Omental fat pad (tissue), 4 donors: Measurements from ENCODE around the gene HAVCR1. TPM values are rescaled to one million over a fixed set of nuclear protein-coding genes. Genes with fewer than 3 reads are reported as not detected.
"Not testable (repeated sequence)": the region's sequence is repeated elsewhere in the genome, so short reads cannot be mapped to it uniquely, and the experiment has no call there.

Experiments used
- ATAC-seq: fragments of 150-250 bp; one replicate; pipeline ENCODE4 v1.9.1; 2016; ENCODE audit warnings: mild to moderate bottlenecking, moderate library complexity; ENCODE audit not compliant: low FRiP score
- DNase-seq: peaks from one replicate; pipeline ENCODE4 v3.0.0-alpha.2; 2019; ENCODE audit warnings: low spot score
- CTCF ChIP-seq, 3 donors: fragments of 450-650 bp; IDR thresholded peaks; one replicate each; pipeline ENCODE4 v1.5.1; 2016 to 2017; ENCODE audit warnings: antibody characterized with exemption in 3 of 3, mild to moderate bottlenecking in 3 of 3, moderate library complexity in 2 of 3
- total RNA-seq, 4 donors: library from RNA; depleted of rRNA; stranded (reverse); fragments of >200 nt; gene quantifications; one replicate each; pipeline ENCODE4 v1.1.0, GENCODE V29; 2016

HAVCR1 gene
- total RNA-seq, 4 donors from 2014 or later, result 0.19 to 2.2 (median 1.1) TPM; not detected in 1

- TF ChIP-seq CTCF (IDR thresholded peaks at IDR 0.05), result no peak
- no peak for ATAC-seq
- DNase-seq, result no peak
Observed at GRCh38 chr5:157033071-157033583, 25.8 kb downstream of the HAVCR1 start.

GRCh38 chr5:157030692-157031091 is 28.2 kb downstream of the HAVCR1 start:
- no peak for DNase-seq
- ATAC-seq, result no peak
- no peak for TF ChIP-seq CTCF (IDR thresholded peaks at IDR 0.05)

- no peak for TF ChIP-seq CTCF (IDR thresholded peaks at IDR 0.05)
- ATAC-seq (no peak), DNase-seq (no peak)
Observed at GRCh38 chr5:157029457-157029856, 29.5 kb downstream of the HAVCR1 start.

GRCh38 chr5:157027663-157028062 is 31.3 kb downstream of the HAVCR1 start:
- DNase-seq, ATAC-seq: not testable (repeated sequence)

- TF ChIP-seq CTCF (IDR thresholded peaks at IDR 0.05), result no peak
- DNase-seq (no peak), ATAC-seq (no peak)
Observed at GRCh38 chr5:157026789-157027424, 32.0 kb downstream of the HAVCR1 start.

- DNase-seq, result no peak
- ATAC-seq, result no peak
- no peak for TF ChIP-seq CTCF (IDR thresholded peaks at IDR 0.05)
Observed at GRCh38 chr5:157025093-157025698, 33.7 kb downstream of the HAVCR1 start.

- no peak for ATAC-seq
- no peak for TF ChIP-seq CTCF (IDR thresholded peaks at IDR 0.05)
- DNase-seq, result no peak
Observed at GRCh38 chr5:157024208-157024959, 34.5 kb downstream of the HAVCR1 start.
